ENCODE measurements around the gene AKT1. TPM values are rescaled to one million over a fixed set of nuclear protein-coding genes. Genes with fewer than 3 reads are reported as not detected.

Gene AKT1
- 92.8 TPM for total RNA-seq

- intact Hi-C loops (cut with DNase I) = loop anchor here (5.0 to 10.0 kb wide), 2 partner anchors 190 to 448 kb away; partner anchors contain the start of gene CLBA1
- no peaks in the 10 kb centered on the region for H3K9me3 ChIP-seq
- no peaks in the 10 kb centered on the region for H3K27me3 ChIP-seq
- H3K4me1 ChIP-seq = peaks cover 42% of the 10 kb centered on the region
- peaks cover 0 to 10% of the 10 kb centered on the region in 2 donors for H3K36me3 ChIP-seq
- DNase-seq (ENCODE audit: extremely low spot score in 2 of 2) = no peak
- peak within 1 kb of the TSS; percentile 80 to 97 for H3K4me3 ChIP-seq
- no peak for TF ChIP-seq CTCF (IDR thresholded peaks at IDR 0.05)
- no peak for TF ChIP-seq POLR2AphosphoS5 (IDR thresholded peaks at IDR 0.05; ENCODE audit: insufficient read depth in 1 of 2, low read depth in 1 of 2)
- TF ChIP-seq POLR2A (IDR thresholded peaks at IDR 0.05) = no peak
- H3K27ac ChIP-seq = peak within 1 kb of the TSS; percentile 92
These were observed at the start of gene AKT1 for GRCh38 chr14:104794993-104795780. AKT1 (minus strand) TSS chr14:104795748; CDS start chr14:104792643, 3,105 bp downstream.

- no peak for DNase-seq (ENCODE audit: extremely low spot score in 2 of 2)
- no peaks in the 10 kb centered on the region for H3K36me3 ChIP-seq
- intact Hi-C loops (cut with DNase I) = no loop called here
- H3K27me3 ChIP-seq = peaks cover 3% of the 10 kb centered on the region
- H3K27ac ChIP-seq = no peak overlapping the region
- H3K4me3 ChIP-seq = no peak overlapping the region
- no peak for TF ChIP-seq CTCF (IDR thresholded peaks at IDR 0.05)
- no peak for TF ChIP-seq POLR2A (IDR thresholded peaks at IDR 0.05)
- no peak for TF ChIP-seq POLR2AphosphoS5 (IDR thresholded peaks at IDR 0.05; ENCODE audit: insufficient read depth in 1 of 2, low read depth in 1 of 2)
- H3K9me3 ChIP-seq = no peaks in the 10 kb centered on the region
- peaks cover 20% of the 10 kb centered on the region for H3K4me1 ChIP-seq
These were observed 49.6 kb upstream of the AKT1 start for GRCh38 chr14:104845033-104845666.

- intact Hi-C loops (cut with DNase I) = no loop called here
- Histone ChIP-seq H3K4me1 (peaks cover 20% of the 10 kb centered on the region), H3K4me3 (peak overlapping the region; percentile 39 to 41), H3K27ac (no peak overlapping the region), H3K9me3 (no peaks in the 10 kb centered on the region), H3K36me3 (no peaks in the 10 kb centered on the region), H3K27me3 (peaks cover 3% of the 10 kb centered on the region)
- TF ChIP-seq POLR2AphosphoS5 (IDR thresholded peaks at IDR 0.05; ENCODE audit: insufficient read depth in 1 of 2, low read depth in 1 of 2) (no peak), POLR2A (IDR thresholded peaks at IDR 0.05) (no peak), CTCF (IDR thresholded peaks at IDR 0.05) (no peak)
- no peak for DNase-seq (ENCODE audit: extremely low spot score in 2 of 2)
These were observed 48.9 kb upstream of the AKT1 start for GRCh38 chr14:104844306-104845032.

GRCh38 chr14:104843442-104844305 lies 48.1 kb upstream of the AKT1 start:
- Histone ChIP-seq H3K4me3 (peak overlapping the region; percentile 39 to 41), H3K4me1 (peaks cover 20% of the 10 kb centered on the region), H3K9me3 (no peaks in the 10 kb centered on the region), H3K27ac (no peak overlapping the region), H3K27me3 (peaks cover 3% of the 10 kb centered on the region), H3K36me3 (no peaks in the 10 kb centered on the region)
- no peak for DNase-seq (ENCODE audit: extremely low spot score in 2 of 2)
- no peak for TF ChIP-seq POLR2A (IDR thresholded peaks at IDR 0.05)
- no peak for TF ChIP-seq CTCF (IDR thresholded peaks at IDR 0.05)
- TF ChIP-seq POLR2AphosphoS5 (IDR thresholded peaks at IDR 0.05; ENCODE audit: insufficient read depth in 1 of 2, low read depth in 1 of 2) = no peak
- intact Hi-C loops (cut with DNase I) = no loop called here
